Ammon's horn (tissue), 1 donor: ENCODE results near the gene MCUB.

Source experiments
- DNase-seq: peaks from one replicate; pipeline ENCODE4 v3.0.0-alpha.2; 2016; ENCODE audit warnings: low spot score

MCUB gene

GRCh38 chr4:109683621-109684253, 123.7 kb downstream of the MCUB start:
- no peak for DNase-seq

GRCh38 chr4:109684727-109685126, 124.7 kb downstream of the MCUB start:
- DNase-seq: no peak

- no peak for DNase-seq
Observed at GRCh38 chr4:109690690-109691410, 130.8 kb downstream of the MCUB start.

- no peak for DNase-seq
Observed at GRCh38 chr4:109691411-109691920, 131.4 kb downstream of the MCUB start.

- DNase-seq: no peak
Observed at GRCh38 chr4:109698656-109699055, 138.6 kb downstream of the MCUB start.

- DNase-seq: no peak
Observed at GRCh38 chr4:109699553-109700225, 139.6 kb downstream of the MCUB start.

GRCh38 chr4:109701566-109702410, 141.7 kb downstream of the MCUB start:
- DNase-seq: no peak

- peak; percentile 81 for DNase-seq
Observed at GRCh38 chr4:109702950-109703663, 143.1 kb downstream of the MCUB start, which contains the start of gene CASP6. TSS of gene CASP6 (minus strand) at chr4:109703445. CDS start at chr4:109703395, 50 bp downstream.

- DNase-seq: no peak
Observed at GRCh38 chr4:109703664-109704361, 143.8 kb downstream of the MCUB start.

- no peak for DNase-seq
Observed at GRCh38 chr4:109708435-109708834, 148.4 kb downstream of the MCUB start.

GRCh38 chr4:109708990-109709389, 148.9 kb downstream of the MCUB start:
- no peak for DNase-seq

GRCh38 chr4:109713500-109713899, 153.5 kb downstream of the MCUB start:
- DNase-seq: no peak

- DNase-seq: no peak
Observed at GRCh38 chr4:109718759-109719158, 158.7 kb downstream of the MCUB start.

GRCh38 chr4:109719604-109720003, 159.6 kb downstream of the MCUB start:
- no peak for DNase-seq

- no peak for DNase-seq
Observed at GRCh38 chr4:109721033-109721432, 161.0 kb downstream of the MCUB start.

- DNase-seq: no peak
Observed at GRCh38 chr4:109722357-109722756, 162.3 kb downstream of the MCUB start.

- DNase-seq: no peak
Observed at GRCh38 chr4:109723110-109723509, 163.1 kb downstream of the MCUB start.

- no peak for DNase-seq
Observed at GRCh38 chr4:109728385-109728784, 168.3 kb downstream of the MCUB start.

- peak; percentile 13 for DNase-seq
Observed at GRCh38 chr4:109729117-109729717, 169.2 kb downstream of the MCUB start.
